Measurements from ENCODE around the gene SMNDC1. TPM values are rescaled to one million over a fixed set of nuclear protein-coding genes. Genes with fewer than 3 reads are reported as not detected.

SMNDC1 gene
- total RNA-seq, 4 donors from 2014 or later, result 15.8 to 24.6 (median 18.2) TPM

DNA sequence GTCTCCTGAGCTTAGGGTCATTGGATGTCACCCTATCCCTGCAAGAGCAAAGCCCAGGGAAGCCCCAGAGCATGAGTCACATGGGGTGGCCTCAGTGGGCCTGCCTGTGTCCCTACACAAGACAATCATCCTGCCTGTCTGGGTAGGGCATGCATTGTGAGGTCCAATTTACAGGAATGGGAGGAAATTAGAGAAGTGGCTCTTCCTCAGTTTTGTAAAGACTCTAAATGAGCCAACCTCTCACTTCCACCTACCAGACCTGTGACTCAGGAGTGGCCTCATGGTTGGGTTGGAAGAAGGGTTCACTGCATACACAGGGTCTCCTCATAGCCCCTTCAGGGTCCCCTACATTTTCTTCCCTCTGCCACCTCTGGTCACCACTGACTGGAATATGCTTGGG lies 43.6 kb upstream of the SMNDC1 start:
- TF ChIP-seq CTCF (IDR thresholded peaks at IDR 0.05; ENCODE audit: low read depth), result no peak

DNA sequence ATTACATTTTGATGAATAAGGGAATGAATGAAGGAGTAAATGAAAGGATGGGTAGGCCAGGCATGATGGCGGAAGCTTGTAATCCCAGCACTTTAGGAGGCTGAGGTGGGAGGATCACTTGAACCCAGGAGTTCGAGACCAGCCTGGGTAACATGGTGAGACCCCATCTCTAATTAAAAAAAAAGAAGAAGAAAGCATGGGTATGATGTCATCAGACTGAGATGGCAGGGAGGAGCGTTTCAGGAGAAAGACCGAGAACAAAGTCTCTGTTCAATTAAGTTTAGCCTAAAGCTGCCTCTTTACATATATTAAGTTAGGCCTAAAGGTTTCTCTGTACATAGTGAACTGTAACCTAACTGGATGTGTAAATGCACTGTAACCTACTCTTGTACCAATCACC lies 42.2 kb upstream of the SMNDC1 start:
- TF ChIP-seq CTCF (IDR thresholded peaks at IDR 0.05; ENCODE audit: low read depth), result no peak

- no peak for TF ChIP-seq CTCF (IDR thresholded peaks at IDR 0.05; ENCODE audit: low read depth)
Observed at GRCh38 chr10:110345286-110345685, 40.6 kb upstream of the SMNDC1 start.

GRCh38 chr10:110344622-110345021 lies 39.9 kb upstream of the SMNDC1 start:
- no peak for TF ChIP-seq CTCF (IDR thresholded peaks at IDR 0.05; ENCODE audit: low read depth)

GRCh38 chr10:110343947-110344346 lies 39.2 kb upstream of the SMNDC1 start:
- no peak for TF ChIP-seq CTCF (IDR thresholded peaks at IDR 0.05; ENCODE audit: low read depth)

DNA sequence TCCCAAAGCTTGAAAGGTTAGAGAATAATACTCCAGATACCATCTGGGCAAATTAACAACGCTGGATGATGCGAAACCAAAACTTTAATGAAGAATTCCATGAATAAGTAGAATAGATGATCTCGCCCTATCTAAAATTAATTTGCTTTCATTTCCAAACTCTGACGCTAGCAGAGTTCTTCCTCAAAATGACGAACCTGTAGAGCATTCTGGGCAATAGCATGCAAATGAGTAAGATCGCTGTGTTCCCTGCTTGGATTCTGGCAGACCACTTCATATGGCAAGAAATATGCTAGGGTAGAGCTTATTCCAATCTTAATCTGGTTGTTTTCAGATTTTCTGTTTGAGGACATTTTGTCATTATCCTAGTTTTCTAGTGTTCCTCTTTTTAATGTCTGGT lies 36.1 kb upstream of the SMNDC1 start:
- no peak for TF ChIP-seq CTCF (IDR thresholded peaks at IDR 0.05; ENCODE audit: low read depth)

DNA sequence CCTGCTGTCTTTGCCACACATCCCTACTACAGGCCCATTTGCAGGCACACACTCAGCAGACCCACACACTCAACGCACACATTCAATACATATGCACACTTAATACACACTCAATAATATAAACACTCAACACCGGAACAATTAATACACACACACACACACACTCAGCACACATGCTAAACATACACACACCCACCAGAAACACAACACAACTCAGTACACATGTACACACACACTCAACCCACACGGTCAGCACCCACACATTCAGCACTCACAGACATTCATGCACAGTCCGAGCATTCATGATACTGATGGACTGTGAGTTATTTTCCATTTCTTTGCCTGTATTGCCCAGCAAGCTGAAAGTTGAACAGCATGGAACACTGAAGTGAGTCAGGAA lies 35.4 kb upstream of the SMNDC1 start:
- no peak for TF ChIP-seq CTCF (IDR thresholded peaks at IDR 0.05; ENCODE audit: low read depth)

Data from subcutaneous adipose tissue (tissue), 4 donors.